HG03457 (cell line): ENCODE data around the gene TAMM41.
A peak's percentile ranks its signal among the peaks of the same experiment; 100 is the strongest.
"Not testable (repeated sequence)": the region's sequence is repeated elsewhere in the genome, so short reads cannot be mapped to it uniquely, and the experiment has no call there.

Experiments used
- ATAC-seq: cut with Tn5 transposase; IDR thresholded peaks from one replicate; pipeline ENCODE4 v1.9.1; 2021; ENCODE audit warnings: moderate number of reproducible peaks; ENCODE audit not compliant: unreplicated experiment

Gene TAMM41

GRCh38 chr3:11815111-11815510 lies 31.6 kb downstream of the TAMM41 start:
- ATAC-seq: no peak

- no peak for ATAC-seq
These were observed 32.0 kb downstream of the TAMM41 start for GRCh38 chr3:11814663-11815062.

GRCh38 chr3:11810276-11810675 lies 36.4 kb downstream of the TAMM41 start:
- no peak for ATAC-seq

GRCh38 chr3:11808231-11808630 lies 38.5 kb downstream of the TAMM41 start:
- no peak for ATAC-seq

GRCh38 chr3:11807686-11808085 lies 39.0 kb downstream of the TAMM41 start:
- ATAC-seq: no peak

- ATAC-seq: no peak
These were observed 41.0 kb downstream of the TAMM41 start for GRCh38 chr3:11805716-11806115.

GRCh38 chr3:11803977-11804892 lies 42.5 kb downstream of the TAMM41 start:
- no peak for ATAC-seq

GRCh38 chr3:11799791-11800190 lies 46.9 kb downstream of the TAMM41 start:
- no peak for ATAC-seq

GRCh38 chr3:11794927-11795326 lies 51.8 kb downstream of the TAMM41 start:
- ATAC-seq: no peak

- ATAC-seq: no peak
These were observed 55.1 kb downstream of the TAMM41 start for GRCh38 chr3:11791339-11792200.

GRCh38 chr3:11789412-11789811 lies 57.3 kb downstream of the TAMM41 start:
- ATAC-seq: no peak

GRCh38 chr3:11784971-11785377 lies 61.7 kb downstream of the TAMM41 start:
- no peak for ATAC-seq

- ATAC-seq: no peak
These were observed 66.3 kb downstream of the TAMM41 start for GRCh38 chr3:11780341-11780740.

GRCh38 chr3:11779626-11780025 lies 67.1 kb downstream of the TAMM41 start:
- no peak for ATAC-seq

GRCh38 chr3:11778248-11778647 lies 68.4 kb downstream of the TAMM41 start:
- ATAC-seq: no peak

GRCh38 chr3:11776346-11776745 lies 70.3 kb downstream of the TAMM41 start:
- no peak for ATAC-seq

- ATAC-seq: no peak
These were observed 71.2 kb downstream of the TAMM41 start for GRCh38 chr3:11775493-11775892.

GRCh38 chr3:11774296-11774877 lies 72.3 kb downstream of the TAMM41 start:
- ATAC-seq: no peak

- not testable (repeated sequence) for ATAC-seq
These were observed 74.8 kb downstream of the TAMM41 start for GRCh38 chr3:11771931-11772330.

GRCh38 chr3:11770477-11771391 lies 76.0 kb downstream of the TAMM41 start:
- peak; percentile 99 for ATAC-seq
